Measurements from ENCODE around the gene CLDN9.

DNA sequence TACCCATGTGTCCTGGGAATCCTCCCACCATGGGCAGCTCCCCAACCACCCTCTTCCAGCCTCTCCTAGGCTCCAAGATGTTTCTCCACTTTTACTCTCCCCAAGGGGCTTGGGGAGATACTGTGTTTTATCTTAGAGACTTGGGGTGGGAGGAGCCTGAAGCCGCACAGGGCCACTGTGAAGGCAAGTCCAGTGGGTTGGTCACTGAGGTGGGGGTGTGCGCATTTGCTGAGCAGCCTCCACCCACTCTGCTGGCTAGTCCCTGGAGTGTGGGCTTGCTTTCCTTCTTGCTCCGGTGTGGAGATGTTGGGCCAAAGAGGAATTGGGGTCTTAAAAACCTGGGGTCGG, 4.1 kb upstream of the CLDN9 start:
- TF ChIP-seq CTCF (IDR thresholded peaks at IDR 0.05; ENCODE audit: low read depth, low read length): no peak
- no peak for TF ChIP-seq POLR2A (IDR thresholded peaks at IDR 0.05; ENCODE audit: extremely low read depth, insufficient read length)
